GM21515 (cell line): ENCODE results near the gene ZAP70.
"Not testable (repeated sequence)": the region's sequence is repeated elsewhere in the genome, so short reads cannot be mapped to it uniquely, and the experiment has no call there.

Source experiments
- ATAC-seq: cut with Tn5 transposase; IDR thresholded peaks from one replicate; pipeline ENCODE4 v1.9.1; 2021; ENCODE audit not compliant: unreplicated experiment

The ZAP70 gene

DNA sequence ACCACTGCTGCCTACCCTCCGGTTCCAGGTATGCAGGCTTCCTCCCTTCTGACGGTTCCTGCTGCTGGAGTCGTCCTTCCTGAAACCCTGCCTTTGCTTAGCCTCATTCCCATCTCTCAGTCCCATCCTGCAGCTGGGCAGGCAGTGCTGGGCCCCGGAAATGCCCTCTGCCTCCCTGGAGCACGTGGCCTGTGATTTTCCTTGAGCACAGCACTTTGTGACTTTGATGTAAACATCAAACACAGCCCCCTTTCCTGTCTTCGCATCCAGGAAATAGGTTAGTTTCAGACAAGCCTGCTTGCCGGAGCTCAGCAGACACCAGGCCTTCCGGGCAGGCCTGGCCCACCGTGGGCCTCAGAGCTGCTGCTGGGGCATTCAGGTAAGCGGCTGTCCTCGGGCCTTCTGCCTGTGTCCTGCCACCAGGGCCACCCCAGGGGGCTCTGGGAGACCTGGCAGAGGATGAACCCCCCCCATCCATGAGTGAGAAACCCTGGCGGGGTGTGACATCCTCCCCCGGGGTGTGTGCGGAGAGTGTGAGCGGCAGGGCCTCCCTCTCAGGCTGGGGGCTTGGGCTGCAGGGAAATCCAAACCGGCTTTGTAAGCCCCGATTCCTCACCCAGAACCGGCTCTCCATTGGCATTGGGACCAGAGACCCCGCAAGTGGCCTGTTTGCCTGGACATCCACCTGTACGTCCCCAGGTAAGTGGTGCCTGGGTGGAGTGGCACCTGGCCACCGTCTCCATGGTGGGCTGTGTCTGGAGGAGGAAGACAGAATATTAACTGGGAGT lies at the start of gene ZAP70:
Gene ZAP70 (plus strand): TSS at position 281 of the 788 bp plus-strand sequence. CDS start 10,461 bp downstream, outside the sequence.
- ATAC-seq, result no peak

DNA sequence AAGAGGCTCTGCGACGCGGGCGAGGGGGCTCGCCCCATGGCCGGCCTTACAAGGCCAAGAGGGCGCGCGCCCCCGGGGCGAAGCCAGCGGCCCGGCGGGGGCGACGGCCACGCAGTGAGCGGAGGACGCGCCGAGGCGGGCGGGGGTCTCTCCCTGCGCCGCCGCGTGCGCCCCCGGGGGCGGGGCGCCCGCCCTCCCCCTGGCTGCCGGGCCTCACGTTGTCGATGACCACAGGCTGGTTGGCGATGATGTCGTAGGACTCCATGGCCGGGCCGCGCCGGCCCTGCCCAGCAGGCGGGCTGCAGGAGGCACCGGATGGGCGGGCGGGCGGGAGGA lies 49.8 kb upstream of the ZAP70 start:
- no peak for ATAC-seq

DNA sequence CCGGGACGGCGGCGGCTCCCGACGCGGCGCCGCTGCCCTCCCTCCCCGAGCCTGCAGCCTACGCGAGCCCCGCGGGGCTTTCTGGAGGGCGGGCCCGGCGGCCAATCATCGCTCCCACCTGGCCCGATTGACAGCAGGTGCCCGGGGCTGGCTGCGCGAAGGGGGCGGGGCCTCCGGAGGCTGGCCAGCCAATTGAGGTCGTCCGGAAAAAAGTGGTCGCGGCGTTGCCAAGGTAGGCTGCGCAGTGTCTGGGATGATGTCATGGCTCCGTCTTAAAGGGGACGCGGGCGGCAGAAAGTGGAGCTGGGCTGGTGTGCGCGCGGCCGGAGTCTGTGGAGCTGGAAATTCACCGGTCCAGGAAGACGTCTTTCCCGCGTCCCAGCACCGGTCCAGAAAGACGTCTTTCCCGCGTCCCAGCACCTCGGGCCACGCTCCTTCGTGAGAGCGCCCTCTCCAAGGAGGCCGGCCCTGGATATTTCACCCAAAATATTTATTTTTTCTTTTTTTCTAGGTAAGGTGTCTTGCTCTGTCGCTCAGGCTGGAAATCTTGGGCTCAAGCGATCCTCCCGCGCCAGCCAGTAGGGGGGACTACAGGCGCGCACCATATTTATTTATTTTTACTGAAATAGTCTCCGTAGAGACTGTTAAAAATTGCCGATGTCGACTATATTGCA lies 49.3 kb upstream of the ZAP70 start, which contains the start of gene ACTR1B:
Gene ACTR1B (minus strand): TSS at position 83 of the 674 bp plus-strand sequence. CDS start 154 bp downstream, outside the sequence.
- peak; percentile 85 for ATAC-seq

- no peak for ATAC-seq
Measured at GRCh38 chr2:97664636-97664970, 48.8 kb upstream of the ZAP70 start.

GRCh38 chr2:97669448-97669847 lies 43.9 kb upstream of the ZAP70 start, which contains the start of gene C2orf92:
Gene C2orf92 (plus strand): TSS chr2:97669713. CDS start chr2:97669789, 76 bp downstream.
- no peak for ATAC-seq

DNA sequence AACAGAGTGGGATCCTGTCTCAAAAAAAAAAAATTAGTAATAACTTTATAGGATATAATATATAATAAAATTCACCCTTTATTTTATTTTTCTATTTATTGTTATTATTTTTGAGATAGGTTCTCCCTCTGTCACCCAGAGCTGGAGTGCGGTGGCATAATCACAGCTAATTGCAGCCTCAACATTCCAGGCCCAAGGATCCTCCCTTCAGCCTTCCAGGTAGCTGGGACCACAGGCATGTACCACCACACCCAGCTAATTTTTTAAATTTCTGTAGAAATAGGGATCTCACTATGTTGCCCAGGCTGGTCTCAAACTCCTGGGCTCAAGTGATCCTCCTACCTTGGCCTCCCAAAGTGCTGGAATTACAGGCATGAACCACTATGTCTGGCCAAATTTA lies 42.9 kb upstream of the ZAP70 start:
- no peak for ATAC-seq

- no peak for ATAC-seq
Measured at GRCh38 chr2:97671526-97671925, 41.9 kb upstream of the ZAP70 start.

DNA sequence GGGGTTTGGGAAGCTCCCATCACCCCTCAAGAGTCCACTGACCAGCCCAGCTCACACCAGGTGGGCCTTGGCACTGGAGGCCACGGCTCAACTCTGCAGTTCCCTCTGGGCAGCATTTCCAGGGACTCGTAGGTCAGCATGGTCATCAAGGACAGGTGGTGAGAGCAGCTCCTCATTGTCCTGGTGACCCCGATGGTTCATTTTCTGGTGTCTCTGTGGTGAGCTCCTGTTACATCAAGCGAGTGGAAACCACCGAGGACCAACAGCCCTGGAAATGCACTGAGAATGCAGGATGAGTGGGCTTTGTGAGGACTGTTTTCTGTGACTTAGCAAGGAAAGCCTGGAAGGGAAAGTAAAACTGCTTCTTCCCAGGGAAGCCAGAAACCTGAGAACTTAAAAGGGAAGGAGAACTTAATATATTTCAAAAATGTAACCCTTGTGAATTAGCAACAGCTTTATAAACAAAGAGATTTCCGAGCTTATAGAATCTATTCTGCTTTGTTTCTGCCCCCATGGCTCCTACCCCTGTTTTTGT lies 40.7 kb upstream of the ZAP70 start:
- not testable (repeated sequence) for ATAC-seq

DNA sequence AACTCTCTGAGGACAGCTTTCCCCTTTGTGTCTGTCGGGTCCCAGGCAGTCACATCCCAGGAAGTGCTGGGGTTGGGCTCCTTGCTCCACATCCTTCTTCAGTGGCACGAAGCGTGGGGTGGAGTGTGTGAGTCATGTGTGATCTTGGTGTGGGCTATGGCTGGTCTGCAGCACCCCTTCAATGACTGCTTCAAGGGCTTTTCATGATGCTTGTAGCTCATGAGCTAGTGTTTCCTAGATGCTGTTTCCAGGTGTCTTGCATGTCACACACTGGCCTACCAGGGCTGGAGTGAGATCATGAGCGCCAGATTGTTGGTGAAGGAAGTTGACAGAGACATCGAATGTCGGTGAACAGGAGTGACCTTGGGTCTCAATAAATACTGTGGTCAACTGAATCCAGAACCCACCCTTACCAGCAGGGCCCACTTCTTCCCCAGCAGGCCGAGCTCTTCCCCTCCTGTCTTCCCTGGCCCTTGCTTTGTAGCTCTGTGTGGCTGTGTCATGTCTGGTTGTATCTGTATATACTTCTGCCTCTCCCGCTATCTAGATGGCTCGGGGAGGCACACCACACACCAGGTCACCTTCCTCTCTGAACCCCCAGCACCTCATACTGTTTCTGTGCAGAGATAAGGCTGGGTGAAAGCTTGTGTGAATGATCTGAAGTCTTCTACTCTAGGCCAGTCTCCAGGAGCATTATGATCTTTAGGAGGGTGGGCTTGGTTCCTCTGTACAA lies 40.0 kb upstream of the ZAP70 start:
- no peak for ATAC-seq

DNA sequence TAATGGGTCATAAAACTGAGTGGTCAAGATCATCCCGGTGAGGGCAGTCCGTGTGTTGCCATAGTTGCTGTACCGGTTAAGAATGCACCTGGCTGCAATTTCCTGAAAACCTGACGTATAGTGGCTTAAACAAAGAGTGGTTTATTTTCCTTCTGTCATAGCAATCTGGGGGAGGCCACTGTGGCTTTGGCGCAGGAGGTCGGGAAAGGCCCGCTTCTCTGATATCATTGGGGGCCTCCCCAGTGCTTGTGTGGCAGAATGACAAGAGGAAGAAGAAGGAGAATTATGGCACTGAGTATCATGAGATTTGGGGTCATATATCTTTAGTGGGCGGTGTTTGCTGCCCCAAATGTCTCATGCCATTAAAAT lies 39.5 kb upstream of the ZAP70 start:
- ATAC-seq, result no peak

DNA sequence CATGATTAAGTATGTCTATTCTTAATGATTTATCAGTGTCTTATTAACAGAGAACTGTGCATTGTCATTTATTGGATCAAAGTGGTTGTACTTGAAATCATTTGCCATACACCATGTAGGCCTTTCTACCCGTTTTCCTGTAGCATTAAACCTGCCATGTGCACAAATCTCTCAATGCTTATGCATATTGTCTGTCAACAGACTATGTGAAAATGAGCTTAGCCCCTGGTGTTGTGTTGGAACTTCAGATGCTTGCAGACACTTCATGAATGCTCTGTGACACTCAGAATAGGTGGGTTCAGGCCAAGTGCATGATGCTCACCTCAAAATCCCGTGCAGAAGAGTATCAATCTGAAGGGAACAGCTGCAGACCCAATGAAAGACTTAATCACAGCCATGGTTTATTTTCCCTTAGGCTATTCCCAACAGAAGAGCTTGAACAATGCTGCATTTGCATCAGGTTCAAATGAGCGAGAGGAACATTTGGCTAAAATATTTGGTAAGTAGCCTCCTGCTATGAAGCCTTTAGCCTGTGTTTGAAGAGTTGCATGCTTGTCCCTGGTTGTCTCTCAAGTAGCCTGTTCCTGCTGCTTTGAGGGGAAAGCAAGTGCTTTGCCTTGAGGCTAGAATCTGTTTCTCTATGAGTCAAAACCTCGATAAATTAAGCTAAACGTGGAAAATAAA lies 37.8 kb upstream of the ZAP70 start:
- no peak for ATAC-seq

- ATAC-seq, result no peak
Measured at GRCh38 chr2:97676620-97677019, 36.8 kb upstream of the ZAP70 start.

- ATAC-seq, result no peak
Measured at GRCh38 chr2:97677480-97677879, 35.9 kb upstream of the ZAP70 start.

DNA sequence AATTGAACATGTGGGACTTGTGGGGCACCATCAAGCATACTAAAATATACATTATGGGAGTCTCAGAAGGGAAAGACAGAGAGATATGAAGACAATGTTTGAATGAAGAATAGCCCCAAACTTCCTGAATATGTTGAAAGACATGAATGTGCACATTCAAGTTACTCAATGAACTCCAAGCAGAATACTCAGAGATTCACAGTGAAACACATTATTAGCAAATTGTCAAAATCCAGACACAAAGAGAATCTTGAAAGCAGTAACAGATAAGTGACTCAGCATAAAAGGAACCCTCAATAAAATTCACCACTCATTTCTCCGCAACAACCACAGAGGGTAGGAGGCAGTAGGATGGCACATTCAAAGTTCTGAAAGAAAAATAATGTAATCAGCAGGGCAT lies 35.1 kb upstream of the ZAP70 start:
- ATAC-seq, result no peak

DNA sequence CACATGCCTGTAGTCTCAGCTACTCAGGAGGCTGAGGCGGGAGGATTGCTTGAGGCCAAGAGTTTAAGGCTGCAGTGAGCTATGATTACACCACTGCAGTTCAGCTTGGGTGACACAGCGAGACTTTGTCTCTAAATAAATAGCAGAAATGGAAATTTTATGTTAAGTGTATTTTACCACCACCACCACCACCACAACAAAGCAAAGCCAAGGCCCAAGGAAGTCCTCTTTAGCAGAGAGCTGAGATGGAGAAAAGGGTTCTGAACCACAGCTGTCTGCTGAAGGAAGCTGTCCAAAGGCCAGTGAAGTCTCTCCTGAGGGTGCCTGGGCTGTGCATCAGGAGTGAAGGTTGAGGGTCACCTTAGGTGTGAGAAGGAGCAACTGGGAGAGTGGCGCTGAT lies 26.1 kb upstream of the ZAP70 start:
- not testable (repeated sequence) for ATAC-seq

DNA sequence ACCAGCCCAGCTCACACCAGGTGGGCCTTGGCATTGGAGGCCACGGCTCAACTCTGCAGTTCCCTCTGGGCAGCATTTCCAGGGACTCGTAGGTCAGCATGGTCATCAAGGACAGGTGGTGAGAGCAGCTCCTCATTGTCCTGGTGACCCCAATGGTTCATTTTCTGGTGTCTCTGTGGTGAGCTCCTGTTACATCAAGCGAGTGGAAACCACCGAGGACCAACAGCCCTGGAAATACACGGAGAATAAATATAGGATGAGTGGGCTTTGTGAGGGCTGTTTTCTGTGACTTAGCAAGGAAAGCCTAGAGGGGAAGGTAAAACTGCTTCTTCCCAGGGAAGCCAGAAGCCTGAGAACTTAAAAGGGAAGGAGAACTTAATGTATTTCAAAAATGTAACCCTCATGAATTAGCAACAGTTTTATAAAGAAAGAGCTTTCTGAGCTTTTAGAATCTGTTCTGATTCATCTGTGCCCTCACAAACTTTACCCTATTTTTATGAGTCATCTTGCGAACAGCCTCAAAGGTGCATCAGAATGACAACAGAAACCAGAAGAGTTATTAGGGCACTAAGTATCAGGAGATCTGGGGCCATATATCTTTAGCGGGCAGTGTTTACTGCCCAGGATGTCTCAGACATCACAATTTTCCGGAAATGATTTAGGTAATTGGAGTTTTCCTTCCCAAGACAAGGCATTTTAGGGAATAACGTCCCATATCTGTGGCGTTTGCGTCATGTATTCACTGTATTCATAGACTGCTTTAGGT lies 25.1 kb upstream of the ZAP70 start:
- no peak for ATAC-seq

DNA sequence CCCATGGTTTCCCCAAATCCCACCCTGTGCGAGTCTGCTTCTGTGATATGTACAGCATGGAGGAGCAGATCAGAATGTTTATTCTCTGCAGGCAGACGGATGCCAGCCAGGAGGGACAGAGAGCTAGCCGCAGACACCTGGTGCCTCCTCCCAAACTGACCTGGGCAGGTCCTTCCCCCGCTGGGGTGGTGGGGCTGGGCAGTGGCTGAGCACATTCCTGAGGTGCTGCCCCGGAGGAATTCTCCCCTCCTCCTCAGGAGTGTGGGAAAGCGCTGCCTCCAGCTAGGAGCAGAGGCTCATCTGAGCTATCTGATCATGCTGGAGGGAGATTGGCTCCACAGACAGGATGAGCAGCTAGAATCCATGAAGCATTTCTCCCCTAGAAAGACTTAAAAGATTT lies 22.2 kb upstream of the ZAP70 start:
- no peak for ATAC-seq

GRCh38 chr2:97693476-97693875 lies 19.9 kb upstream of the ZAP70 start:
- no peak for ATAC-seq

DNA sequence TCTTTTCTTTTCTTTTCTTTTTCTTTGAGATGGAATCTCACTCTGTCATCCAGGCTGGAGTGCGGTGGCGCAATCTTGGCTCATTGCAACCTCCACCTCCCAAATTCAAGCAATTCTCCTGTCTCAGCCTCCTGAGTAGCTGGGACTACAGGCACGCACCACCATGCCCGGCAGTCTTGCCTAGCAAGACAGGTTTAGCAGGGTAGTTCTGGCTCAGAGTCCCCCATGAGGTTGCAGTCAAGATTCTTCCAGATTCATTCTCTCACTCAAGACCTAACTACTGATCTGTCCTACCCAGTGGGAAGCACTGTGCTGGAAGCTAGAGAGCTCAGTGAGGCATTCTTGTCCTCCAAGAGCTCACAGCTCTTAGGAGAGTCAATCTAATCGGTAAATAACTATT lies 17.6 kb upstream of the ZAP70 start:
- no peak for ATAC-seq
